ENCODE data around the gene MXRA7. TPM values are rescaled to one million over a fixed set of nuclear protein-coding genes. Genes with fewer than 3 reads are reported as not detected.

The MXRA7 gene
- total RNA-seq = 160 and 244 TPM in 2 replicates

GRCh38 chr17:76710863-76711611 lies at the start of gene MXRA7:
Gene MXRA7 (minus strand): TSS chr17:76710965. CDS start chr17:76710946, 19 bp downstream.

GRCh38 chr17:76737676-76738467 lies 27.1 kb upstream of the MXRA7 start, which contains the start of gene MFSD11:
Gene MFSD11 (plus strand): TSS chr17:76738119. CDS start chr17:76738353, 234 bp downstream.

GRCh38 chr17:76737082-76737675 lies 26.4 kb upstream of the MXRA7 start, which contains the start of gene SRSF2:
Gene SRSF2 (minus strand): TSS chr17:76737331. CDS start chr17:76737160, 171 bp downstream.

GRCh38 chr17:76726776-76727718 lies 16.3 kb upstream of the MXRA7 start, which contains the start of gene METTL23:
Gene METTL23 (plus strand): TSS chr17:76726839. CDS start chr17:76729711, 2,872 bp downstream.

GRCh38 chr17:76726231-76726775 lies 15.5 kb upstream of the MXRA7 start, which contains the start of gene JMJD6:
Gene JMJD6 (minus strand): TSS chr17:76726606. CDS start chr17:76726475, 131 bp downstream.

GRCh38 chr17:76643553-76644148 lies 67.1 kb downstream of the MXRA7 start, which contains the start of gene ST6GALNAC1:
Gene ST6GALNAC1 (minus strand): TSS chr17:76643757. CDS start chr17:76643638, 119 bp downstream.

Other genes with a start within 250 kb of the MXRA7 start
- gene AANAT, start 243.4 kb downstream of the MXRA7 start, total RNA-seq = not detected in 2 replicates
- 2.3 and 6.1 TPM in 2 replicates for gene RHBDF2, start 209.5 kb downstream of the MXRA7 start, total RNA-seq
- gene CYGB, start 173.3 kb downstream of the MXRA7 start, total RNA-seq = 68.1 and 84.9 TPM in 2 replicates
- gene PRCD, start 170.9 kb downstream of the MXRA7 start, total RNA-seq = 7.8 and 11.1 TPM in 2 replicates
- gene ST6GALNAC2, start 125.1 kb downstream of the MXRA7 start, total RNA-seq = 1.0 and 4.1 TPM in 2 replicates
- not detected in 2 replicates for gene ST6GALNAC1, start 67.2 kb downstream of the MXRA7 start, total RNA-seq
- gene JMJD6, start 15.6 kb upstream of the MXRA7 start, total RNA-seq = 22.6 and 26.3 TPM in 2 replicates
- 17.6 and 19.0 TPM in 2 replicates for gene METTL23, start 15.9 kb upstream of the MXRA7 start, total RNA-seq
- 75.9 and 89.8 TPM in 2 replicates for gene SRSF2, start 26.4 kb upstream of the MXRA7 start, total RNA-seq
- 22.3 and 22.4 TPM in 2 replicates for gene MFSD11, start 27.2 kb upstream of the MXRA7 start, total RNA-seq
- gene MGAT5B, start 157.4 kb upstream of the MXRA7 start, total RNA-seq = 0.18 TPM in 1 of 2 replicates, not detected in the other

Data from smooth muscle cell of bladder (primary cell).